B cell (primary cell): ENCODE results near the gene PRDX1.
"Not testable (repeated sequence)": the region's sequence is repeated elsewhere in the genome, so short reads cannot be mapped to it uniquely, and the experiment has no call there.

ENCODE experiments used
- EZH2 ChIP-seq: IDR thresholded peaks from 2 replicates; pipeline ENCODE4 v1.6.1; 2012; ENCODE audit warnings: borderline replicate concordance, low read depth, mild to moderate bottlenecking, moderate library complexity, low read length; ENCODE audit not compliant: insufficient read depth, poor library complexity, severe bottlenecking
- TF ChIP-seq, protein P1 (sequence below): fragments of 200-600 bp; IDR thresholded peaks from one replicate; pipeline ENCODE4 v1.8.0; 2022; ENCODE audit warnings: antibody characterized with exemption, mild to moderate bottlenecking

DNA sequence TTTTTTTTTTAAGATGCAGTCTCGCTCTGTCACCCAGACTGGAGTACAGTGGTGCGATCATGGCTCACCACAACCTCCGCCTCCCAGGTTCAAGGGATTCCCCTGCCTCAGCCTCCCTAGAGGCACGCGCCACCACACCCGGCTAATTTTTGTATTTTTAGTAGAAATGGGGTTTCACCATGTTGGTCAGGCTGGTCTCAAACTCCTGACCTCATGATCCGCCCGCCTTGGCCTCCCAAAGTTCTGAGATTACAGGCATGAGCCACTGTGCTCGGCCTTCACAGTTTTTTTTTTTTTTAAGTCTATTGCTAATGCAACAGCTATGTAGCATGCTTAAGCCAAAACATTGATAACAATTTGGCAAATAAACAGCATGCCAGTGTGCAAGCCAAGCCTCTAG, 54.3 kb downstream of the PRDX1 start:
- TF ChIP-seq, protein P1, sequence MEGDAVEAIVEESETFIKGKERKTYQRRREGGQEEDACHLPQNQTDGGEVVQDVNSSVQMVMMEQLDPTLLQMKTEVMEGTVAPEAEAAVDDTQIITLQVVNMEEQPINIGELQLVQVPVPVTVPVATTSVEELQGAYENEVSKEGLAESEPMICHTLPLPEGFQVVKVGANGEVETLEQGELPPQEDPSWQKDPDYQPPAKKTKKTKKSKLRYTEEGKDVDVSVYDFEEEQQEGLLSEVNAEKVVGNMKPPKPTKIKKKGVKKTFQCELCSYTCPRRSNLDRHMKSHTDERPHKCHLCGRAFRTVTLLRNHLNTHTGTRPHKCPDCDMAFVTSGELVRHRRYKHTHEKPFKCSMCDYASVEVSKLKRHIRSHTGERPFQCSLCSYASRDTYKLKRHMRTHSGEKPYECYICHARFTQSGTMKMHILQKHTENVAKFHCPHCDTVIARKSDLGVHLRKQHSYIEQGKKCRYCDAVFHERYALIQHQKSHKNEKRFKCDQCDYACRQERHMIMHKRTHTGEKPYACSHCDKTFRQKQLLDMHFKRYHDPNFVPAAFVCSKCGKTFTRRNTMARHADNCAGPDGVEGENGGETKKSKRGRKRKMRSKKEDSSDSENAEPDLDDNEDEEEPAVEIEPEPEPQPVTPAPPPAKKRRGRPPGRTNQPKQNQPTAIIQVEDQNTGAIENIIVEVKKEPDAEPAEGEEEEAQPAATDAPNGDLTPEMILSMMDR: not testable (repeated sequence)
- not testable (repeated sequence) for TF ChIP-seq EZH2
